ENCODE measurements around the gene TTK.

The TTK gene

DNA sequence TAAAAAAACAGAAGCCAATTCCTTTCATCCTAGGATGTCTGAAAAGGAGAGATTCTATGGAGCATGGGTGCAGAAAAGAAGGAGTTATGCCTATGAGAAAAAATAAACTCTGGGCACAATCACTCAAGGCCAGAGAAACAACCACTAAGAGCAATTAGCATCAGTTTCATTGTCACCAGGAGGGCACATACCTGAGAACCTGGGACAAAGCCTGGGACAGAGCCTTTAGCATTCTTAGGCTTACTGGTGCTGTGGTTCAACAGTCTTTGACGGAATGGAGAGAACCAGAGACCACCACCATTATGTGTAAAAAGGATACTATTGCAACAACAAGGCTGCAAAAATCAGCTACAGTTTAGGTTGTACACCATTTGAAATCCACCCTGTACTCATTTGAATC, 72.6 kb downstream of the TTK start:
- H3K4me3 ChIP-seq (ENCODE audit: low read length): no peak overlapping the region
- TF ChIP-seq, protein P1, sequence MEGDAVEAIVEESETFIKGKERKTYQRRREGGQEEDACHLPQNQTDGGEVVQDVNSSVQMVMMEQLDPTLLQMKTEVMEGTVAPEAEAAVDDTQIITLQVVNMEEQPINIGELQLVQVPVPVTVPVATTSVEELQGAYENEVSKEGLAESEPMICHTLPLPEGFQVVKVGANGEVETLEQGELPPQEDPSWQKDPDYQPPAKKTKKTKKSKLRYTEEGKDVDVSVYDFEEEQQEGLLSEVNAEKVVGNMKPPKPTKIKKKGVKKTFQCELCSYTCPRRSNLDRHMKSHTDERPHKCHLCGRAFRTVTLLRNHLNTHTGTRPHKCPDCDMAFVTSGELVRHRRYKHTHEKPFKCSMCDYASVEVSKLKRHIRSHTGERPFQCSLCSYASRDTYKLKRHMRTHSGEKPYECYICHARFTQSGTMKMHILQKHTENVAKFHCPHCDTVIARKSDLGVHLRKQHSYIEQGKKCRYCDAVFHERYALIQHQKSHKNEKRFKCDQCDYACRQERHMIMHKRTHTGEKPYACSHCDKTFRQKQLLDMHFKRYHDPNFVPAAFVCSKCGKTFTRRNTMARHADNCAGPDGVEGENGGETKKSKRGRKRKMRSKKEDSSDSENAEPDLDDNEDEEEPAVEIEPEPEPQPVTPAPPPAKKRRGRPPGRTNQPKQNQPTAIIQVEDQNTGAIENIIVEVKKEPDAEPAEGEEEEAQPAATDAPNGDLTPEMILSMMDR (conservative IDR thresholded peaks at IDR 0.05; ENCODE audit: low read length): no peak
- DNase-seq (ENCODE audit: low read depth): no peak

DNA sequence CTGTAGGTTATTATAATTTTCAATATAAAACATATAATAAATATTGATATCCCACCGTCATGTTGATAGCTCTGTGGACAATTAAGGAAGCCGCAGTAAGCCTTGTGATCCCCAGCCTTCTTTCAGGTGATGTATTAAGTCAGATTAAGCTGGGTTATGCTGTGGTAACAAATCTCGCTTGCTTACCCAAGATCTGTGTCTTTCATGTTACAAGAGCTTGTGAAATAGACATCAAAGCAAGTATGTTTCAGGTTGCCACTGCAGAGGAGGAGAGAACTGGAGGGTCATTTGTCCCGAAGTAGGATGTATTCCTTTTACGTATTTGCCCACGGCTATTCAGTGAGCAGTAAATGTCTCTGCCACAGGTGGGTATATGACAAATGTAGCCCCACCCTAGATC, 84.2 kb downstream of the TTK start:
- no peak overlapping the region for H3K4me3 ChIP-seq (ENCODE audit: low read length)
- TF ChIP-seq, protein P1 (conservative IDR thresholded peaks at IDR 0.05; ENCODE audit: low read length): no peak

DNA sequence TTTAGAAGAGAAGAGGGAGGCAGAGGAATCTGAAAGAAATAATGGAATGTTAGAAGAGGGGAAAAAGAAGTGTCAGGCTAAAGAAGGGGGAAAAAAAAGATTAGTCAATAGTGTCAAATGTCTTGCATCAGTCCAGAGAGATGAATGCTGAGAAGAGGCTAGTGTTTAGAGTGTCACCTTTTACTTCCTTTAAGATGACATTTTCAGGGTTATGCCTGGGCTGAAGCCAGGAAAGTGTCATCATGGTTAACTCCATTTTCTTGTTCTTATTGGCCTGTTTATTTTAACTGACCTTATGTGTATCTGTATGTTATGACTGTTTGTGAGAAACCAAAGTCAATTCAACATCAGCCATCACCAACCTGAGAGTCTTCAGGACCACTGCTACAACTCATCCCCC, 87.1 kb downstream of the TTK start:
- no peak for DNase-seq (ENCODE audit: low read depth)
- TF ChIP-seq, protein P1 (conservative IDR thresholded peaks at IDR 0.05; ENCODE audit: low read length): no peak
- no peak overlapping the region for H3K4me3 ChIP-seq (ENCODE audit: low read length)

More for the DNA sequence above, 84.2 kb downstream of the TTK start:
- no peak for DNase-seq (ENCODE audit: low read depth)

Data from AG10803 (cell line).